ENCODE results near the gene RHOB.

- TF ChIP-seq SMC3 (IDR thresholded peaks at IDR 0.05; ENCODE audit: low read depth, low read length) (no peak), CTCF (IDR thresholded peaks at IDR 0.05) (no peak), MEF2A (IDR thresholded peaks at IDR 0.05; ENCODE audit: borderline replicate concordance, low read depth) (no peak), TAF1 (IDR thresholded peaks at IDR 0.05; ENCODE audit: borderline replicate concordance, low read depth, low read length) (no peak), CHD2 (IDR thresholded peaks at IDR 0.05; ENCODE audit: low read length, partially characterized antibody) (no peak), MAX (IDR thresholded peaks at IDR 0.05; ENCODE audit: low read depth) (no peak), SIN3A (IDR thresholded peaks at IDR 0.05; ENCODE audit: borderline replicate concordance, low read depth, low read length) (no peak), EP300 (IDR thresholded peaks at IDR 0.05; ENCODE audit: borderline replicate concordance in 1 of 2, low read depth in 1 of 2, low read length in 1 of 2) (no peak), GATA2 (CRISPR knock-in tag; IDR thresholded peaks at IDR 0.05) (no peak), PBX3 (IDR thresholded peaks at IDR 0.05) (no peak), RAD21 (IDR thresholded peaks at IDR 0.05; ENCODE audit: low read length) (no peak)
These were observed 36.2 kb upstream of the RHOB start for GRCh38 chr2:20410556-20411277.

All from SK-N-SH (cell line).